Ascending aorta (tissue), 2 donors: Measurements from ENCODE around the gene MOB1B. TPM values are rescaled to one million over a fixed set of nuclear protein-coding genes. Genes with fewer than 3 reads are reported as not detected.

Experiments
- DNase-seq, 2 donors: peaks; one replicate each; pipeline ENCODE4 v3.0.0-alpha.2; 2019; ENCODE audit warnings: low spot score in 2 of 2
- H3K27ac ChIP-seq, 2 donors: fragments of 200-600 bp; sonication (generic); one replicate each; pipeline ENCODE4 v1.5.1; 2016 to 2017; ENCODE audit warnings: mild to moderate bottlenecking in 1 of 2
- H3K27me3 ChIP-seq: fragments of 200-600 bp; sonication (generic); one replicate; pipeline ENCODE4 v1.5.1; 2017
- H3K36me3 ChIP-seq, 2 donors: fragments of 200-600 bp; sonication (generic); one replicate each; pipeline ENCODE4 v1.5.1; 2016
- H3K4me1 ChIP-seq, 2 donors: fragments of 200-600 bp; sonication (generic); one replicate each; pipeline ENCODE4 v1.5.1; 2016 to 2017; ENCODE audit warnings: mild to moderate bottlenecking in 1 of 2
- H3K4me3 ChIP-seq, 2 donors: fragments of 200-600 bp; sonication (generic); one replicate each; pipeline ENCODE4 v1.5.1; 2016 to 2017; ENCODE audit warnings: mild to moderate bottlenecking in 1 of 2
- H3K9me3 ChIP-seq, 2 donors: fragments of 200-600 bp; sonication (generic); one replicate each; pipeline ENCODE4 v1.5.1; 2016
- CTCF ChIP-seq, 3 experiments: fragments of 200-600 bp in 2 of 3; fragments of 450-650 bp in 1 of 3; sonication (generic) in 2 of 3; IDR thresholded peaks; one replicate each; pipeline ENCODE4 v1.5.1; 2016 to 2019; ENCODE audit warnings: antibody characterized with exemption in 3 of 3, mild to moderate bottlenecking in 1 of 3, moderate library complexity in 1 of 3
- intact Hi-C: fragments of 100-400 bp; cut with DNase I; formaldehyde crosslinking; loops from one replicate; pipeline ENCODE4 v1.15.1; 2023
- total RNA-seq: library from RNA; depleted of rRNA; stranded (reverse); fragments of >200 nt; gene quantifications from one replicate; pipeline ENCODE4 v1.1.0, GENCODE V29; 2016

MOB1B gene
- total RNA-seq, 1 donor from 2014 or later, result 2.6 TPM

GRCh38 chr4:70914631-70915030 is 12.5 kb downstream of the MOB1B start:
- Histone ChIP-seq H3K27me3 (no peaks in the 10 kb centered on the region), H3K4me3 (no peak overlapping the region), H3K9me3 (no peaks in the 10 kb centered on the region), H3K36me3 (no peaks in the 10 kb centered on the region), H3K27ac (no peak overlapping the region), H3K4me1 (no peaks in the 10 kb centered on the region)
- DNase-seq, result no peak
- intact Hi-C loops, result no loop called here
- TF ChIP-seq CTCF (IDR thresholded peaks at IDR 0.05), result no peak

- TF ChIP-seq CTCF (IDR thresholded peaks at IDR 0.05), result no peak
- Histone ChIP-seq H3K36me3 (no peaks in the 10 kb centered on the region), H3K27me3 (no peaks in the 10 kb centered on the region), H3K4me3 (no peak overlapping the region), H3K27ac (no peak overlapping the region), H3K9me3 (no peaks in the 10 kb centered on the region), H3K4me1 (no peaks in the 10 kb centered on the region)
- intact Hi-C loops, result no loop called here
- no peak for DNase-seq
Measured at GRCh38 chr4:70915036-70915815, 13.1 kb downstream of the MOB1B start.

GRCh38 chr4:70915874-70916559 is 13.8 kb downstream of the MOB1B start:
- no peaks in the 10 kb centered on the region for H3K27me3 ChIP-seq
- intact Hi-C loops, result no loop called here
- TF ChIP-seq CTCF (IDR thresholded peaks at IDR 0.05), result no peak
- H3K9me3 ChIP-seq, result no peaks in the 10 kb centered on the region
- no peak overlapping the region for H3K27ac ChIP-seq
- no peak overlapping the region for H3K4me3 ChIP-seq
- H3K36me3 ChIP-seq, result no peaks in the 10 kb centered on the region
- no peaks in the 10 kb centered on the region for H3K4me1 ChIP-seq
- no peak for DNase-seq

- H3K36me3 ChIP-seq, result no peaks in the 10 kb centered on the region
- TF ChIP-seq CTCF (IDR thresholded peaks at IDR 0.05), result no peak
- no peaks in the 10 kb centered on the region for H3K9me3 ChIP-seq
- no peaks in the 10 kb centered on the region for H3K27me3 ChIP-seq
- H3K4me1 ChIP-seq, result no peaks in the 10 kb centered on the region
- H3K4me3 ChIP-seq, result no peak overlapping the region
- intact Hi-C loops, result no loop called here
- H3K27ac ChIP-seq, result no peak overlapping the region
- DNase-seq, result no peak
Measured at GRCh38 chr4:70920592-70920991, 18.4 kb downstream of the MOB1B start.

- no peak for TF ChIP-seq CTCF (IDR thresholded peaks at IDR 0.05)
- Histone ChIP-seq H3K36me3 (no peaks in the 10 kb centered on the region), H3K4me1 (no peaks in the 10 kb centered on the region), H3K27ac (no peak overlapping the region), H3K9me3 (no peaks in the 10 kb centered on the region), H3K27me3 (no peaks in the 10 kb centered on the region), H3K4me3 (no peak overlapping the region)
- no peak for DNase-seq
- intact Hi-C loops, result no loop called here
Measured at GRCh38 chr4:70925418-70925817, 23.2 kb downstream of the MOB1B start.
